Activated CD8-positive, alpha-beta memory T cell treated with anti-CD3 and anti-CD28 coated beads, Interleukin-2, amount 50 U/mL, for 1 hour (primary cell): ENCODE measurements around the gene TRAF4.
"Not testable (repeated sequence)": the region's sequence is repeated elsewhere in the genome, so short reads cannot be mapped to it uniquely, and the experiment has no call there.

Source experiments
- DNase-seq: peaks from one replicate; pipeline ENCODE4 v3.0.0-alpha.2; 2020; ENCODE audit errors: extremely low read depth

The TRAF4 gene

GRCh38 chr17:28729950-28730330 is 13.9 kb upstream of the TRAF4 start:
- no peak for DNase-seq

- DNase-seq: no peak
Observed at GRCh38 chr17:28733346-28733745, 10.5 kb upstream of the TRAF4 start.

- no peak for DNase-seq
Observed at GRCh38 chr17:28734712-28735241, 9.0 kb upstream of the TRAF4 start.

GRCh38 chr17:28735242-28735722 is 8.5 kb upstream of the TRAF4 start:
- DNase-seq: no peak

GRCh38 chr17:28735913-28736769 is 7.7 kb upstream of the TRAF4 start:
- DNase-seq: not testable (repeated sequence)

- DNase-seq: no peak
Observed at GRCh38 chr17:28737316-28737715, 6.5 kb upstream of the TRAF4 start.

- DNase-seq: no peak
Observed at GRCh38 chr17:28737770-28738679, 5.8 kb upstream of the TRAF4 start.

- DNase-seq: no peak
Observed at GRCh38 chr17:28738680-28739384, 5.0 kb upstream of the TRAF4 start.

- no peak for DNase-seq
Observed at GRCh38 chr17:28740406-28741357, 3.1 kb upstream of the TRAF4 start.

- DNase-seq: no peak
Observed at GRCh38 chr17:28741358-28742349, 2.2 kb upstream of the TRAF4 start.

- DNase-seq: no peak
Observed at GRCh38 chr17:28744104-28744971, 527 bp downstream of the TRAF4 start.

- DNase-seq: no peak
Observed at GRCh38 chr17:28744972-28745785, 1.4 kb downstream of the TRAF4 start.

- no peak for DNase-seq
Observed at GRCh38 chr17:28745786-28746411, 2.1 kb downstream of the TRAF4 start.

GRCh38 chr17:28746611-28747050 is 2.8 kb downstream of the TRAF4 start:
- DNase-seq: no peak

- no peak for DNase-seq
Observed at GRCh38 chr17:28747051-28747691, 3.4 kb downstream of the TRAF4 start.
